Natural killer cell (primary cell): Measurements from ENCODE around the gene GBX2. TPM values are rescaled to one million over a fixed set of nuclear protein-coding genes. Genes with fewer than 3 reads are reported as not detected.

Experiments
- ATAC-seq, 3 donors: fragments of 150-1000 bp in 2 of 3; fragments of 200-7000 bp in 1 of 3; cut with Tn5 transposase; 1 replicate in 1 of 3; 2 replicates in 2 of 3; pipeline ENCODE4 v1.10.0; 2021; ENCODE audit warnings: mild to moderate bottlenecking in 2 of 3, moderate library complexity in 2 of 3
- DNase-seq, 2 donors: peaks; one replicate each; pipeline versions ENCODE4 v3.0.0 to v3.0.0-alpha.2; 2013 to 2021; ENCODE audit warnings: mixed read lengths in 1 of 2
- H3K27ac ChIP-seq: one replicate; pipeline ENCODE4 v1.5.1; 2013; ENCODE audit warnings: mild to moderate bottlenecking, low read length
- H3K27me3 ChIP-seq: one replicate; pipeline ENCODE4 v1.6.1; 2013; ENCODE audit warnings: low read length; ENCODE audit not compliant: control insufficient read depth, insufficient read depth
- H3K36me3 ChIP-seq: one replicate; pipeline ENCODE4 v1.6.1; 2013; ENCODE audit warnings: low read length; ENCODE audit not compliant: control insufficient read depth, insufficient read depth
- H3K4me1 ChIP-seq: one replicate; pipeline ENCODE4 v1.6.1; 2013; ENCODE audit warnings: low read length; ENCODE audit not compliant: control insufficient read depth, insufficient read depth
- H3K4me3 ChIP-seq: one replicate; pipeline ENCODE4 v1.5.1; 2013; ENCODE audit warnings: low read length
- H3K9me3 ChIP-seq: one replicate; pipeline ENCODE4 v1.6.1; 2013; ENCODE audit warnings: low read length; ENCODE audit not compliant: control insufficient read depth, insufficient read depth
- H3K27ac Mint-ChIP-seq, 2 donors: one replicate each; pipeline ENCODE4 v1.8.0; 2022; ENCODE audit warnings: mild to moderate bottlenecking in 2 of 2, mixed read lengths in 2 of 2, moderate library complexity in 1 of 2
- H3K27me3 Mint-ChIP-seq, 2 donors: one replicate each; pipeline ENCODE4 v1.8.0; 2022; ENCODE audit warnings: low read depth in 2 of 2, mixed read lengths in 2 of 2
- H3K36me3 Mint-ChIP-seq: one replicate; pipeline ENCODE4 v1.8.0; 2022; ENCODE audit warnings: mixed read lengths
- H3K4me1 Mint-ChIP-seq, 2 donors: one replicate each; pipeline ENCODE4 v1.8.0; 2022; ENCODE audit warnings: mixed read lengths in 2 of 2
- H3K4me3 Mint-ChIP-seq: one replicate; pipeline ENCODE4 v1.8.0; 2022; ENCODE audit warnings: mild to moderate bottlenecking, moderate library complexity, mixed read lengths
- H3K9me3 Mint-ChIP-seq, 2 donors: one replicate each; pipeline ENCODE4 v1.8.0; 2022; ENCODE audit warnings: mixed read lengths in 2 of 2
- WGBS: methylation state at CpG from one replicate; pipeline ENCODE4 v1.1.7; 2013; ENCODE audit warnings: missing lambda C conversion rate; ENCODE audit not compliant: insufficient coverage; 5-methylcytosine and 5-hydroxymethylcytosine counted together
- intact Hi-C: fragments of 100-400 bp; cut with micrococcal nuclease; formaldehyde crosslinking; loops from one replicate; pipeline ENCODE4 v1.14.2; 2022
- total RNA-seq, 4 donors: library from RNA; stranded (reverse); fragments of 120-200 nt in 1 of 4; gene quantifications; one replicate each; pipeline versions ENCODE4 v1.2.3 to v1.2.4, GENCODE V29; 2013 to 2022
- TF ChIP-seq, protein P1 (sequence below): fragments of 200-600 bp; IDR thresholded peaks from one replicate; pipeline ENCODE4 v1.8.0; 2022; ENCODE audit warnings: antibody characterized with exemption

Gene GBX2
- total RNA-seq, 3 donors from 2014 or later (not counting 1 experiment from before 2014, with no cell fraction given) = not detected

DNA sequence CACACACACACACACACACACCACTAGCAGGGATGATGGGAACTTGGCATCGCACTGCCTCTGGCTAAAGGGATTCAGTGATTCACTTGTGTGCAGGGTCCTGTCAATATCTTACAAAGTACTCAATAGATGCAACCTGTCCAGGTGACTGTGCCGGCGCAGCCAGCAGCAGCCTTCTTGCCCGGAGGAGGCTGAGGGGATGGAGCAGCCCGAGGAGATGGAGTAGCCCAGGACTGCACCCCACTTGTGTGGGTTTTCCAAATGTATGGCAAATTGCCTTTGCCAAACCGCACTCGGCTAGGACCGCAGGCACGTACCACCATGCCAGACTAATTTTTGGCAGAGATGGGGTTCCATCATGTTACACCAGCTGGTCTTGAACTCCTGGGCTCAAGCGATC, 31.1 kb downstream of the GBX2 start:
- H3K9me3 Mint-ChIP-seq = no peaks in the 10 kb centered on the region
- Histone ChIP-seq H3K9me3 (no peaks in the 10 kb centered on the region), H3K36me3 (no peaks in the 10 kb centered on the region), H3K4me3 (no peak overlapping the region), H3K27ac (no peak overlapping the region), H3K27me3 (no peaks in the 10 kb centered on the region), H3K4me1 (no peaks in the 10 kb centered on the region)
- H3K36me3 Mint-ChIP-seq = no peaks in the 10 kb centered on the region
- no peak for ATAC-seq
- no peaks in the 10 kb centered on the region for H3K4me1 Mint-ChIP-seq
- no peak overlapping the region for H3K27ac Mint-ChIP-seq
- DNase-seq = no peak
- peaks cover 0 to 9% of the 10 kb centered on the region in 2 donors for H3K27me3 Mint-ChIP-seq
- intact Hi-C loops = no loop called here
- no peak overlapping the region for H3K4me3 Mint-ChIP-seq
- WGBS = 92% methylated on average over 10 of the region's 10 CpGs
- TF ChIP-seq, protein P1, sequence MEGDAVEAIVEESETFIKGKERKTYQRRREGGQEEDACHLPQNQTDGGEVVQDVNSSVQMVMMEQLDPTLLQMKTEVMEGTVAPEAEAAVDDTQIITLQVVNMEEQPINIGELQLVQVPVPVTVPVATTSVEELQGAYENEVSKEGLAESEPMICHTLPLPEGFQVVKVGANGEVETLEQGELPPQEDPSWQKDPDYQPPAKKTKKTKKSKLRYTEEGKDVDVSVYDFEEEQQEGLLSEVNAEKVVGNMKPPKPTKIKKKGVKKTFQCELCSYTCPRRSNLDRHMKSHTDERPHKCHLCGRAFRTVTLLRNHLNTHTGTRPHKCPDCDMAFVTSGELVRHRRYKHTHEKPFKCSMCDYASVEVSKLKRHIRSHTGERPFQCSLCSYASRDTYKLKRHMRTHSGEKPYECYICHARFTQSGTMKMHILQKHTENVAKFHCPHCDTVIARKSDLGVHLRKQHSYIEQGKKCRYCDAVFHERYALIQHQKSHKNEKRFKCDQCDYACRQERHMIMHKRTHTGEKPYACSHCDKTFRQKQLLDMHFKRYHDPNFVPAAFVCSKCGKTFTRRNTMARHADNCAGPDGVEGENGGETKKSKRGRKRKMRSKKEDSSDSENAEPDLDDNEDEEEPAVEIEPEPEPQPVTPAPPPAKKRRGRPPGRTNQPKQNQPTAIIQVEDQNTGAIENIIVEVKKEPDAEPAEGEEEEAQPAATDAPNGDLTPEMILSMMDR = no peak

GRCh38 chr2:236136538-236136937, 31.6 kb downstream of the GBX2 start:
- Histone ChIP-seq H3K27me3 (no peaks in the 10 kb centered on the region), H3K27ac (no peak overlapping the region), H3K9me3 (no peaks in the 10 kb centered on the region), H3K4me3 (no peak overlapping the region), H3K36me3 (no peaks in the 10 kb centered on the region), H3K4me1 (no peaks in the 10 kb centered on the region)
- Mint-ChIP-seq H3K36me3 (no peaks in the 10 kb centered on the region), H3K4me1 (no peaks in the 10 kb centered on the region), H3K27me3 (peaks cover 0 to 6% of the 10 kb centered on the region in 2 donors), H3K9me3 (no peaks in the 10 kb centered on the region), H3K27ac (no peak overlapping the region), H3K4me3 (no peak overlapping the region)
- DNase-seq (no peak), ATAC-seq (no peak)
- 88% methylated on average over 19 of the region's 19 CpGs for WGBS
- TF ChIP-seq, protein P1 = no peak
- intact Hi-C loops = no loop called here

GRCh38 chr2:236133410-236134012, 34.7 kb downstream of the GBX2 start:
- H3K4me3 Mint-ChIP-seq = no peak overlapping the region
- Histone ChIP-seq H3K27ac (no peak overlapping the region), H3K4me3 (no peak overlapping the region), H3K9me3 (no peaks in the 10 kb centered on the region), H3K4me1 (no peaks in the 10 kb centered on the region), H3K27me3 (no peaks in the 10 kb centered on the region), H3K36me3 (no peaks in the 10 kb centered on the region)
- TF ChIP-seq, protein P1 = no peak
- no peaks in the 10 kb centered on the region for H3K27me3 Mint-ChIP-seq
- no peaks in the 10 kb centered on the region for H3K36me3 Mint-ChIP-seq
- intact Hi-C loops = no loop called here
- H3K9me3 Mint-ChIP-seq = no peaks in the 10 kb centered on the region
- H3K4me1 Mint-ChIP-seq = no peaks in the 10 kb centered on the region
- WGBS = 84% methylated on average over 10 of the region's 12 CpGs
- DNase-seq (no peak), ATAC-seq (no peak)
- no peak overlapping the region for H3K27ac Mint-ChIP-seq

DNA sequence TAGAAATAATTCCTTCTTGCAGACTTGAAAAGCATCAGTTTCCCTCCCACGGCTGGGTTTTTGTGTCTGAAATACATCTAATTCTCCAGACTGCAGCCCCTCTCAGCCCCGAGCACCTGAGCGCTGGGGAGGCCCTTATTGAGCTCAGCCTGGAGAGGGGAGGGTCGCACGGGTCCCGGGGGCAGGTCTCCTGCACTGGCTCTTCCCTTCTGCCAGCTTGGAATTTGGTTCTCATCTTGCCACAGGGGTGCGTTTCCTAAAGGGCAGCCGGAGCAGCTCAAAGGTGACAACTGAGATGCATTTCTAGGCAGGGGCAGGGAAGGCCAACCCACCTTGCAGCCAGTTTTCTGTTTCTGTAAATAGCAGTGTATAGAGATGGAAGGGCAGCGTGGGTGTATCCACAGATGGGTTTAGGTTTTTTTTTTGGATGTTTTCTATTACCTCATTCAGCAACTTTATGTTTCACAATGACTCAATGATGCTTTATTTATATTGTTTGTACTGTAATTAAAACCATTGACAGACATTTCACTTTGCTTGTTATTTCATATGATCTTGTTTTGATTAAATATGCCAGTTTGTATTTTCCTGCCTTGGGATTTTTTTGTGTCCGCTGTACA, 37.0 kb downstream of the GBX2 start:
- WGBS = 83% methylated on average over 9 of the region's 10 CpGs
- H3K4me3 ChIP-seq = no peak overlapping the region
- no peak overlapping the region for H3K27ac ChIP-seq
- ATAC-seq (no peak), DNase-seq (no peak)
- no peaks in the 10 kb centered on the region for H3K4me1 ChIP-seq
- TF ChIP-seq, protein P1 = no peak
- H3K27me3 ChIP-seq = no peaks in the 10 kb centered on the region
- no peaks in the 10 kb centered on the region for H3K9me3 ChIP-seq
- no peaks in the 10 kb centered on the region for H3K36me3 ChIP-seq
- Mint-ChIP-seq H3K27me3 (no peaks in the 10 kb centered on the region), H3K4me3 (no peak overlapping the region), H3K27ac (no peak overlapping the region), H3K9me3 (no peaks in the 10 kb centered on the region), H3K4me1 (no peaks in the 10 kb centered on the region), H3K36me3 (no peaks in the 10 kb centered on the region)
- intact Hi-C loops = no loop called here
